ENCODE data around the gene GNAO1.
A peak's percentile ranks its signal among the peaks of the same experiment; 100 is the strongest.

Gene GNAO1

DNA sequence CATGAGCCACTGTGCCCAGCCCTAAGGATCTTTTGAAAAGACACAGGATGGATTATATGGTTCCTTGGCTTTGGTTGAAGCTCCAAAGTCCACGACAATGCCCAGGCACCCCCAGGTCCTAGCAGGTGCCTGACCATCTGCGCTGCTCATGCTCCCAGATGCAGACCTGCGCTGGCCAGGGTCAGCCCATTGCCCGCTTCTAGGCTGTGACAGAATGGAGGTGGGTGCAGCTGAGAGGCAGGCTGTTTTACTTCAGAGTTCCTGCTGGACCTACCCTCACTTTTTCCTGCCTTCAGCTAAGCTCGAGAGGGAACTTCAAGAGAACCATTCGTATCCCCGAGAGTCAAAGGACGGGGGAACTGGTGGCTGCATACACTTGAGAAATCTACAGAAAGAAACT lies 173.6 kb downstream of the GNAO1 start:
- Histone ChIP-seq H3K27ac (ENCODE audit: low read depth, low read length) (no peak overlapping the region), H3K9ac (ENCODE audit: low read length in 5 of 5) (no peak overlapping the region), H3K4me1 (ENCODE audit: control insufficient read depth in 5 of 5, insufficient read depth in 5 of 5, low read length in 5 of 5) (no peaks in the 10 kb centered on the region), H3K27me3 (ENCODE audit: control insufficient read depth in 5 of 5, insufficient read depth in 4 of 5, low read length in 5 of 5) (no peaks in the 10 kb centered on the region), H3K36me3 (ENCODE audit: control insufficient read depth in 5 of 5, insufficient read depth in 5 of 5, low read length in 5 of 5) (peaks cover 6 to 87% (median 78%) of the 10 kb centered on the region in 5 donors), H3K9me3 (ENCODE audit: control insufficient read depth in 5 of 5, low read length in 5 of 5) (no peaks in the 10 kb centered on the region), H3K4me3 (ENCODE audit: low read depth in 1 of 5, low read length in 5 of 5) (no peak overlapping the region)

DNA sequence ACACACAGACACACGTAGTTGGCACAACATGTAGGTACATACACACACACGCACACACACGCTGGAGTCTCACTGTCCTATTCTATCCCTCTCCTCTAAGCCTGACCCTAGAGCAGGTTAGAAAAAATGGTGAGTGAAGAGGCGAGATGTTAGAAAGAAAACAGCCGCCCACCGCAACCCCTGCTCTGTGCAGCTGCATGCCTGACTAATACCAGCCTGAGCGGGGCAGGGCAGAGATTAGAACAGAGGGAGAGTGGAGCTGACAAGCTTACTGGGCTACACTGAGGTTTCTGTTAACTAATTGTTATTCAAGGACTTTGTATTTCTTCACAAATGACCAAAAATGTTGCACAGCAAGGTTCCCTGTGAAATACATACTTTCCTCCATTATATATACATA lies 174.3 kb downstream of the GNAO1 start:
- no peak overlapping the region for H3K27ac ChIP-seq (ENCODE audit: low read depth, low read length)
- no peak overlapping the region for H3K4me3 ChIP-seq (ENCODE audit: low read depth in 1 of 5, low read length in 5 of 5)
- no peak overlapping the region for H3K9ac ChIP-seq (ENCODE audit: low read length in 5 of 5)
- peaks cover 0 to 3% (median 1%) of the 10 kb centered on the region in 5 donors for H3K4me1 ChIP-seq (ENCODE audit: control insufficient read depth in 5 of 5, insufficient read depth in 5 of 5, low read length in 5 of 5)
- H3K36me3 ChIP-seq (ENCODE audit: control insufficient read depth in 5 of 5, insufficient read depth in 5 of 5, low read length in 5 of 5): peaks cover 6 to 81% (median 71%) of the 10 kb centered on the region in 5 donors
- no peaks in the 10 kb centered on the region for H3K27me3 ChIP-seq (ENCODE audit: control insufficient read depth in 5 of 5, insufficient read depth in 4 of 5, low read length in 5 of 5)
- H3K9me3 ChIP-seq (ENCODE audit: control insufficient read depth in 5 of 5, low read length in 5 of 5): no peaks in the 10 kb centered on the region

DNA sequence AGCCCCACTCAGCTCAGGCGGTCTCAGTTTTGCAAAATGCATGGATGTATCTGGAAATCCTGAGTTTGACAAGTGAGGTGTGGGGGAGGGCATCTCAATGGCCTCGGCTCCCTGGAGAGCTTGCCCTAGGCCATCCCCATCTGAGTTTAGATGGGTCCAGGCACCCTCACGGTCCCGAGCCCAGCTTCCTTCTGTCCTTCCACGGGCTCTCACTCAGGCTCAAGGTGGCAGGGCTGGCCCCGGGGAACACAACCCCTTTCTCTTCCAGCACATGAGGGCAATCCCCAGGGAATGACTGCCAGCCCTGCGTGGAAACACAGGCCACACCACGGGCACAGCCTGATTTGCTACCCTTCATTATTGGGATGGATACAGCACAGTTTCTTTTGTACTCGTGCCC lies 175.7 kb downstream of the GNAO1 start:
- H3K36me3 ChIP-seq (ENCODE audit: control insufficient read depth in 5 of 5, insufficient read depth in 5 of 5, low read length in 5 of 5): peaks cover 6 to 73% (median 68%) of the 10 kb centered on the region in 5 donors
- H3K9me3 ChIP-seq (ENCODE audit: control insufficient read depth in 5 of 5, low read length in 5 of 5): no peaks in the 10 kb centered on the region
- no peak overlapping the region for H3K9ac ChIP-seq (ENCODE audit: low read length in 5 of 5)

DNA sequence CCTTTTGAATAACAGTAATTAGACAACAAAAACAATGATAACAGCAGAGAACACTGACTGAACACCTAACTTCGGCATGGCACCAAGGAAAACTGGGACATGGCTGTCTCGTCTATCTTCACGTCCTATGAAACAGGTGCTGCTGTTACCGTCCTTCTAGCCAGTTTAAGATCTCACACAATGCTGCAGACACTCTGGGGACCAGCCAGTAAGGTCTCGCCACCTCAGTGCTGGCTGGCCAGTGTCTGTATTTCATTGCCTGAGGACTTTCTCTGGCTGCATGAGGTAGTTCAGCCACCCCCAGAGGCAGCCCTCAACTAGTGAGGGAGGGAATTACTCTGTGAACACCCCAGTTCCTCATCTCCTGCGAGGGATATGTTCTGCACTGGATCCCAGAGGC lies 176.5 kb downstream of the GNAO1 start:
- Histone ChIP-seq H3K27me3 (ENCODE audit: control insufficient read depth in 5 of 5, insufficient read depth in 4 of 5, low read length in 5 of 5) (no peaks in the 10 kb centered on the region), H3K27ac (ENCODE audit: low read depth, low read length) (no peak overlapping the region), H3K4me1 (ENCODE audit: control insufficient read depth in 5 of 5, insufficient read depth in 5 of 5, low read length in 5 of 5) (peaks cover 1 to 16% (median 6%) of the 10 kb centered on the region in 5 donors), H3K36me3 (ENCODE audit: control insufficient read depth in 5 of 5, insufficient read depth in 5 of 5, low read length in 5 of 5) (peaks cover 6 to 68% (median 60%) of the 10 kb centered on the region in 5 donors), H3K9ac (ENCODE audit: low read length in 5 of 5) (no peak overlapping the region), H3K4me3 (ENCODE audit: low read depth in 1 of 5, low read length in 5 of 5) (no peak overlapping the region), H3K9me3 (ENCODE audit: control insufficient read depth in 5 of 5, low read length in 5 of 5) (no peaks in the 10 kb centered on the region)

More for the DNA sequence above, 175.7 kb downstream of the GNAO1 start:
- no peaks in the 10 kb centered on the region for H3K27me3 ChIP-seq (ENCODE audit: control insufficient read depth in 5 of 5, insufficient read depth in 4 of 5, low read length in 5 of 5)
- peaks cover 1 to 16% (median 6%) of the 10 kb centered on the region in 5 donors for H3K4me1 ChIP-seq (ENCODE audit: control insufficient read depth in 5 of 5, insufficient read depth in 5 of 5, low read length in 5 of 5)
- H3K27ac ChIP-seq (ENCODE audit: low read depth, low read length): no peak overlapping the region
- no peak overlapping the region for H3K4me3 ChIP-seq (ENCODE audit: low read depth in 1 of 5, low read length in 5 of 5)

DNA sequence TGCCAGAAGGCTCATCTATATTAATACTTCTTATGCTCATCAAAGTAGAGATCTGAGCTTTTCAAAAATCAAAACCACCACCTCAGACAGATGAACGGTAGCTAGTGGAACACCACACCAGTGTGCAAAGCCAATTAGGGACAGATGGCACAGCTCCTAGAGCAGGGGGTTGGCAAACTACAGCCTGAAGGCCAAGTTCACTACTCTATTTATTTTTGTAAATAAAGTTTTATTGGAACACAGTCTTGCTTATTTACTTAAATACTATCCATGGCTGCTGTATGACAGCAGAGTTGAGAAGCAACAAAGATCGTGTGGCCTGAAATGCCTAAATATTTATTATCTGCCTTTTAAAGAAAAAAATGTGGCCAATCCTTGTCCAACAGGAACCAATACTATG lies 177.3 kb downstream of the GNAO1 start:
- peaks cover 6 to 67% (median 54%) of the 10 kb centered on the region in 5 donors for H3K36me3 ChIP-seq (ENCODE audit: control insufficient read depth in 5 of 5, insufficient read depth in 5 of 5, low read length in 5 of 5)
- no peaks in the 10 kb centered on the region for H3K27me3 ChIP-seq (ENCODE audit: control insufficient read depth in 5 of 5, insufficient read depth in 4 of 5, low read length in 5 of 5)
- H3K9ac ChIP-seq (ENCODE audit: low read length in 5 of 5): no peak overlapping the region
- H3K9me3 ChIP-seq (ENCODE audit: control insufficient read depth in 5 of 5, low read length in 5 of 5): no peaks in the 10 kb centered on the region
- peaks cover 1 to 16% (median 6%) of the 10 kb centered on the region in 5 donors for H3K4me1 ChIP-seq (ENCODE audit: control insufficient read depth in 5 of 5, insufficient read depth in 5 of 5, low read length in 5 of 5)
- no peak overlapping the region for H3K4me3 ChIP-seq (ENCODE audit: low read depth in 1 of 5, low read length in 5 of 5)
- H3K27ac ChIP-seq (ENCODE audit: low read depth, low read length): no peak overlapping the region

DNA sequence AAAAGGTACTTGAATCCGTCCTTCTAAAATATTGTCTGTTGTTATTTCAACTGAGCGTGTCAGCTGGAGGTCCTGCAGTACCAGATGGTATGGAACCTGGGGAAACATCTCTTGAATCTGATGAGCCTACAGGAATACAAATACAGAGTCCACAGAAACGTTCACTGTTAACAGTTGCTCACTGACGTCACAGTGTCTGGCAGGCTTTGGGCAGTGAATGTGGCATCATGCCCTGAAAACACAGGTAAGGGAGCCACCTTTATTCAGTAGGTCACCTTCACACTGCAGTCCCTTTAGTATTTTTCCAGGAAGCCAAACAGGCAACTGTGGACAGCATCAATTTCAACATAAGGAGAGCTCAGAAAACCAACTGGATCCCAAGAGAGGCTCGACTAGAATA lies 177.9 kb downstream of the GNAO1 start:
- Histone ChIP-seq H3K36me3 (ENCODE audit: control insufficient read depth in 5 of 5, insufficient read depth in 5 of 5, low read length in 5 of 5) (peaks cover 9 to 66% (median 49%) of the 10 kb centered on the region in 5 donors), H3K4me3 (ENCODE audit: low read depth in 1 of 5, low read length in 5 of 5) (no peak overlapping the region), H3K27me3 (ENCODE audit: control insufficient read depth in 5 of 5, insufficient read depth in 4 of 5, low read length in 5 of 5) (no peaks in the 10 kb centered on the region), H3K9me3 (ENCODE audit: control insufficient read depth in 5 of 5, low read length in 5 of 5) (no peaks in the 10 kb centered on the region), H3K4me1 (ENCODE audit: control insufficient read depth in 5 of 5, insufficient read depth in 5 of 5, low read length in 5 of 5) (peaks cover 1 to 16% (median 6%) of the 10 kb centered on the region in 5 donors), H3K9ac (ENCODE audit: low read length in 5 of 5) (no peak overlapping the region), H3K27ac (ENCODE audit: low read depth, low read length) (no peak overlapping the region)

DNA sequence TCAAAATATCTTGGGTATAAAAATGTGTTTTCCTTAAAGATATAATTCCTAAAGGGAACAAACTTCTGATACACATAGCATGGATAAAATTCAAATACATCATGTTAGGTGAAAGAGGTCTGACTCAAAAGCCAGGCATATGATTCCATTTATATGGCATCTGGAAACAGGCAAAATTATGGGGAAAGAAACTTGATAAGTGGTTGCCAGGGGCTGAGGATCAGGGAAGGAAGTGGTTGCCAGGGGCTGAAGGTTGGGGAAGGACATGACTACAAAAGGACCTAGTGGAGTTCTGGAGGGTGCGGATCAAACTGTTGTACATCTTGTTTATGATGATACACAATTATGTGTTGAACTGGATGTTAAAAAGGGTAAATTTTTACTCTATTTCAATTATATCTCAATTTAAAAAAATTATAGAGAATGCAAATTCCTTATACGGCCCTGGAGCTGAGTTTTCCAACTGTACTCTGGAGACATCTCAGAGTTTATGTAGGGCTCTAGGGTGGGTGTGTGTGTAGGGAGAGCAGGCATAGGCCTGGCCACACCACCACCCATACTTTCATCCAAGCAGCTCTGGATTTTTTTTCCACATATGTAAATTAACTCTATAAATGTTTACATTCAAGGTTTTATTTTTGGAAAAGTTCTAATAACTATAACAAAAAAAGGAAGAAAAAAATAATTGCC lies 179.0 kb downstream of the GNAO1 start:
- peak overlapping the region; percentile 10 for H3K27ac ChIP-seq (ENCODE audit: low read depth, low read length)
- no peaks in the 10 kb centered on the region for H3K9me3 ChIP-seq (ENCODE audit: control insufficient read depth in 5 of 5, low read length in 5 of 5)
- H3K4me3 ChIP-seq (ENCODE audit: low read depth in 1 of 5, low read length in 5 of 5): no peak overlapping the region
- peaks cover 1 to 16% (median 6%) of the 10 kb centered on the region in 5 donors for H3K4me1 ChIP-seq (ENCODE audit: control insufficient read depth in 5 of 5, insufficient read depth in 5 of 5, low read length in 5 of 5)
- no peak overlapping the region for H3K9ac ChIP-seq (ENCODE audit: low read length in 5 of 5)
- no peaks in the 10 kb centered on the region for H3K27me3 ChIP-seq (ENCODE audit: control insufficient read depth in 5 of 5, insufficient read depth in 4 of 5, low read length in 5 of 5)
- peaks cover 20 to 60% (median 44%) of the 10 kb centered on the region in 5 donors for H3K36me3 ChIP-seq (ENCODE audit: control insufficient read depth in 5 of 5, insufficient read depth in 5 of 5, low read length in 5 of 5)

DNA sequence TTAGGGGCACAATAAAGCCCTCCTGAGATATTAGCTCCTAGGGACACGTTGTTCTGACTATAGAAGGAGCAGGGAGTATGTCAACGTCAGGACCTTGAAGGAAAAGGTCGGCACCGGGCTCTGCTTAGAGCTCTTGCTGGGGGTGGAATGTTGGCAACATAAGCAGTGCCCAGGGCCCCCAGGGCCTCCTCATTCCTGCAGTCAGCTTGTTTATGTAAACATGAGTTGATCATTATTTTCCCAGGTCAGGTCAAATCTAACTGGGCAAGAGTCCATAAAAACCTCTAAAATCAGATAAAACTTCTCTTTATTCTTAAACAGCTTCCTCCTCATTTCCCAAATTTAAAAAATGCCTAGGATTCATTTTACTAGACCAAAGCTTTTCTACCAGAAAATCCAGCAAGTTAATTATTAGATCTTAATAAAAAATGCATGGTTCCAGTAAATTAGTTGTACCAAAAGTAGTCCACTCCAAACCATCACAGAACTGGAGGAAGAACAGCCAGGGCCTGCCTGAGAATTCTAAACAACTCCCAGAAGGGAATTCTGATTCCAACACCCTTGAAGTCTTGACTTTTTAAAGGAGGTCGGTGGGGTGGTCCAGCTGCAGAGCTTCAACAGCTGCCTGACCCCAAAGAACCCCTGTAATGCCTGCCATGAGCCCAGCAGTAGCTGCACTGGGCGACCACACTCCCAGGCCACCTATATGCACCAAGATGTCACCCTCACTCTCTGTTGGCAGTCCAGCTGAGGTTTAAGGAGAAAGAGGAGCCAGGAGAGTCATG lies 179.8 kb downstream of the GNAO1 start:
- no peak overlapping the region for H3K4me3 ChIP-seq (ENCODE audit: low read depth in 1 of 5, low read length in 5 of 5)
- H3K9me3 ChIP-seq (ENCODE audit: control insufficient read depth in 5 of 5, low read length in 5 of 5): no peaks in the 10 kb centered on the region
- H3K36me3 ChIP-seq (ENCODE audit: control insufficient read depth in 5 of 5, insufficient read depth in 5 of 5, low read length in 5 of 5): peaks cover 21 to 56% (median 42%) of the 10 kb centered on the region in 5 donors
- peaks cover 1 to 16% (median 6%) of the 10 kb centered on the region in 5 donors for H3K4me1 ChIP-seq (ENCODE audit: control insufficient read depth in 5 of 5, insufficient read depth in 5 of 5, low read length in 5 of 5)
- H3K27ac ChIP-seq (ENCODE audit: low read depth, low read length): peak overlapping the region; percentile 10
- H3K9ac ChIP-seq (ENCODE audit: low read length in 5 of 5): peak overlapping the region in 1 of 5 donors; percentile 12
- H3K27me3 ChIP-seq (ENCODE audit: control insufficient read depth in 5 of 5, insufficient read depth in 4 of 5, low read length in 5 of 5): no peaks in the 10 kb centered on the region

DNA sequence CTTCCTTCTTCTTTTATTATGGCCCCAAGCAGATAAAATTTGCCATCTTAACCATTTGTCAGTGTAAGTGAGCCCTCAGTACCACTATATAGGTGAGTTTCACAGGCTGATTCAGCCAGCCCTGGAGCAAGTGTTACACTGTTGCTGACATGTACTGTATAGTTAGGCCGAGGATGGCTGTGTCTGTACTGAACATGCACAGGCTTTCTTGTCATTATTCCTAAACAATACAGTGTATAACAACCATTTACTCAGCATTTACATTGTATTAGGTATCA lies 180.3 kb downstream of the GNAO1 start:
- Histone ChIP-seq H3K4me1 (ENCODE audit: control insufficient read depth in 5 of 5, insufficient read depth in 5 of 5, low read length in 5 of 5) (peaks cover 1 to 16% (median 6%) of the 10 kb centered on the region in 5 donors), H3K9ac (ENCODE audit: low read length in 5 of 5) (no peak overlapping the region), H3K36me3 (ENCODE audit: control insufficient read depth in 5 of 5, insufficient read depth in 5 of 5, low read length in 5 of 5) (peaks cover 21 to 52% (median 39%) of the 10 kb centered on the region in 5 donors), H3K9me3 (ENCODE audit: control insufficient read depth in 5 of 5, low read length in 5 of 5) (no peaks in the 10 kb centered on the region), H3K4me3 (ENCODE audit: low read depth in 1 of 5, low read length in 5 of 5) (no peak overlapping the region), H3K27me3 (ENCODE audit: control insufficient read depth in 5 of 5, insufficient read depth in 4 of 5, low read length in 5 of 5) (no peaks in the 10 kb centered on the region), H3K27ac (ENCODE audit: low read depth, low read length) (no peak overlapping the region)

DNA sequence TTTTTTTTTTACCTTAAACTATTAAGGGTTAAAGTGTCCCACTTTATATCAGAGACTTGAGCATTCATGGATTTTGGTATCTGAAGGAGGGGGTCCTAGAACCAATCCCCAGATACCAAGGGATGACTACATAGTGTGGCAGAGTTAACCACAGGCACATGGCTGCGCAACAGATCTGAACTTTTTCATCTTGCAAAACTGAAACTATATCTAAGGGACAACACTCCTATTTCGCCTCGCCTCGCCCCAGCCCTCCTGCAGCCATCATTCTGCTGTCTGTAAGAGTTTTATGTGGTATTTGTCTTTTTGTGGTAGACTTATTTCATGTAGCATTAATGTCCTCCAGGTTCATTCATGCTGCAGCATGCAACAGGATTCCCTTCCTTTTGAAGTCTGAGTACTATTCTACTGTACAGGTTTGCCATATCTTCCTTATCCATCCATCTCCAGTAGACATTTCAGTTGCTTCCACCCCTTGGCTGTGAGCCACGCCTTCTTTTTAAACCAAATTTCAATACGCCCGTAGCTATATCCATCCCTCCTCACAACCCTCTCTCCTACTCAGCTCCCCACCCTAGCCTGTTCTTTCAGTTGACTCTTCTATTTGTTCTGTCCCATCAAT lies 180.8 kb downstream of the GNAO1 start:
- Histone ChIP-seq H3K27ac (ENCODE audit: low read depth, low read length) (no peak overlapping the region), H3K9ac (ENCODE audit: low read length in 5 of 5) (no peak overlapping the region), H3K27me3 (ENCODE audit: control insufficient read depth in 5 of 5, insufficient read depth in 4 of 5, low read length in 5 of 5) (no peaks in the 10 kb centered on the region), H3K36me3 (ENCODE audit: control insufficient read depth in 5 of 5, insufficient read depth in 5 of 5, low read length in 5 of 5) (peaks cover 22 to 47% (median 34%) of the 10 kb centered on the region in 5 donors), H3K4me3 (ENCODE audit: low read depth in 1 of 5, low read length in 5 of 5) (no peak overlapping the region), H3K4me1 (ENCODE audit: control insufficient read depth in 5 of 5, insufficient read depth in 5 of 5, low read length in 5 of 5) (peaks cover 1 to 16% (median 6%) of the 10 kb centered on the region in 5 donors), H3K9me3 (ENCODE audit: control insufficient read depth in 5 of 5, low read length in 5 of 5) (no peaks in the 10 kb centered on the region)
